ENCODE data around the gene PRSS21.

Gene PRSS21

GRCh38 chr16:2841606-2842339 is 24.7 kb downstream of the PRSS21 start:
- H3K4me2 ChIP-seq: peak overlapping the region; percentile 84
- peak overlapping the region; percentile 4 for H3K4me3 ChIP-seq
- no peak for TF ChIP-seq Cebpa-rat (IDR thresholded peaks at IDR 0.05)
- H3K9me3 ChIP-seq: no peaks in the 10 kb centered on the region
- H3K27ac ChIP-seq: peak overlapping the region; percentile 75
- peaks cover 33% of the 10 kb centered on the region for H3K4me1 ChIP-seq
- no peaks in the 10 kb centered on the region for H3K27me3 ChIP-seq
- no peaks in the 10 kb centered on the region for H4K20me1 ChIP-seq
- H3K36me3 ChIP-seq: no peaks in the 10 kb centered on the region
- peak overlapping the region; percentile 10; the same call in 1 of the 2 replicates for H3K9ac ChIP-seq

GRCh38 chr16:2842340-2843000 is 25.4 kb downstream of the PRSS21 start:
- Histone ChIP-seq H3K4me3 (peak overlapping the region; percentile 4; the same call in 1 of the 2 replicates), H3K4me1 (peaks cover 33% of the 10 kb centered on the region), H4K20me1 (no peaks in the 10 kb centered on the region), H3K4me2 (peak overlapping the region; percentile 84), H3K9me3 (no peaks in the 10 kb centered on the region), H3K27ac (peak overlapping the region; percentile 75), H3K9ac (no peak overlapping the region), H3K36me3 (no peaks in the 10 kb centered on the region), H3K27me3 (no peaks in the 10 kb centered on the region)
- TF ChIP-seq Cebpa-rat (IDR thresholded peaks at IDR 0.05): no peak

DNA sequence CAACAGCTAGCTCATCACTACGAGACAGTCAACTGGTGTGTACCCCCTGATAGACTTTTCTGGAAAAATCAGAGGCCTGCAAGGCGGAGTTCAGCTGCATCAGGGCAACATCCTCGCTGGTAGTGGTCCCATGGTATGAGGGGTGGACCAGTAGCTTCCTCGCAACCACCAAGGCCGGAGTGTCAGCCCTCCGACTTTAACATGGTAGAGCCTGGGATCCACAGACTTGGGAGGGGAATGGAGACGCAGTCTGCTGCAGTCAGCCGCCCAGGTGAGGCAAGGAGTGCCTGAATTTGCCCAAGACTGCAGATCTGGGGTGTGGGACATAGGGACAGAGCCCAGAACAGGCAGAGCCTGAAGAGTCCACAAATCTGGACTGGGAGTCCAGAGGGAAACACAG is 26.5 kb downstream of the PRSS21 start:
- peak overlapping the region; percentile 26; the same call in 1 of the 2 replicates for H3K27ac ChIP-seq
- H3K36me3 ChIP-seq: no peaks in the 10 kb centered on the region
- no peaks in the 10 kb centered on the region for H3K9me3 ChIP-seq
- H3K4me1 ChIP-seq: peaks cover 33% of the 10 kb centered on the region
- H3K27me3 ChIP-seq: no peaks in the 10 kb centered on the region
- no peak overlapping the region for H3K4me3 ChIP-seq
- H3K4me2 ChIP-seq: no peak overlapping the region
- no peak overlapping the region for H3K9ac ChIP-seq
- H4K20me1 ChIP-seq: no peaks in the 10 kb centered on the region
- no peak for TF ChIP-seq Cebpa-rat (IDR thresholded peaks at IDR 0.05)

GRCh38 chr16:2845116-2845515 is 28.1 kb downstream of the PRSS21 start:
- H3K4me2 ChIP-seq: no peak overlapping the region
- no peaks in the 10 kb centered on the region for H4K20me1 ChIP-seq

DNA sequence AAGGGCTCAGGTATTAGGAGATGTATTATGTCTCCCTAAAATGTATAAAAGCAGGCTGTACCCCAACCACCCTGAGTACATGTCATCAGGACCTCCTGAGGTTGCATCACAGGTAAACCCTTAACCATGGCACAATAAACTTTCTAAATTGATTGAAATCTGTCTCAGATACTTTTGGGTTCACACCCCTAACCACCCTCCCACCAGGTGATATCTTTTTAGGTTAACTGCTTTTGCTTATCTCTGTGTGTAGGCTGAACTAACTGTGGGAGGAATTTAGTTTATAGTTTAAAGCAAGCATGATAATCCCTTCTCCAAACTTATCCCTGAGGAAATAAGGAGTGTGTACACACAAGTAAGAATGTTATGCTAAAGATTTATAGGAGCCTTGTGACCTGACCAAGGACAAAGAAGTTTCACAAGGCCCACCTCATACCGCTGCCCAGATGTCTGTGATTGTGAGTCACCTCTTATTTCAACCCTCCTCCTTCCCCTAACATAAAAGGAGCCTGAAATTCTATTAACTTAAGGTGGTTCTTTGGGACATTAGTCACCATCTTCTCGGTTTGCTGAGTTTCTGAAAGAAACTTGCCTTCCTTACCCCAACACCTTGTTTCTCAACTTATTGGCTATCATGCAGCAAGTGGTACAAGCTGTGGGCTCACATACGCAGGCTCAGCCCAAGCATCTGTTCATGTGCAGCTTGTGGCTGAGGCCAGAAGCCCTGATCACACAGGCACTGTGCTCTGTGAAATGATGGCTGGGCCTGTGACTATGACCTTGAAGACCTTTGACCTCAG is 29.7 kb downstream of the PRSS21 start:
- Histone ChIP-seq H3K9me3 (no peaks in the 10 kb centered on the region), H3K4me3 (no peak overlapping the region), H3K27ac (no peak overlapping the region), H3K4me2 (no peak overlapping the region), H4K20me1 (no peaks in the 10 kb centered on the region), H3K9ac (no peak overlapping the region), H3K27me3 (no peaks in the 10 kb centered on the region), H3K36me3 (no peaks in the 10 kb centered on the region), H3K4me1 (peaks cover 13% of the 10 kb centered on the region)
- no peak for TF ChIP-seq Cebpa-rat (IDR thresholded peaks at IDR 0.05)

More at GRCh38 chr16:2845116-2845515, 28.1 kb downstream of the PRSS21 start:
- H3K4me1 ChIP-seq: peaks cover 29% of the 10 kb centered on the region
- H3K9me3 ChIP-seq: no peaks in the 10 kb centered on the region
- H3K36me3 ChIP-seq: no peaks in the 10 kb centered on the region
- H3K4me3 ChIP-seq: no peak overlapping the region
- no peaks in the 10 kb centered on the region for H3K27me3 ChIP-seq
- TF ChIP-seq Cebpa-rat (IDR thresholded peaks at IDR 0.05): no peak
- H3K9ac ChIP-seq: no peak overlapping the region
- no peak overlapping the region for H3K27ac ChIP-seq

DNA sequence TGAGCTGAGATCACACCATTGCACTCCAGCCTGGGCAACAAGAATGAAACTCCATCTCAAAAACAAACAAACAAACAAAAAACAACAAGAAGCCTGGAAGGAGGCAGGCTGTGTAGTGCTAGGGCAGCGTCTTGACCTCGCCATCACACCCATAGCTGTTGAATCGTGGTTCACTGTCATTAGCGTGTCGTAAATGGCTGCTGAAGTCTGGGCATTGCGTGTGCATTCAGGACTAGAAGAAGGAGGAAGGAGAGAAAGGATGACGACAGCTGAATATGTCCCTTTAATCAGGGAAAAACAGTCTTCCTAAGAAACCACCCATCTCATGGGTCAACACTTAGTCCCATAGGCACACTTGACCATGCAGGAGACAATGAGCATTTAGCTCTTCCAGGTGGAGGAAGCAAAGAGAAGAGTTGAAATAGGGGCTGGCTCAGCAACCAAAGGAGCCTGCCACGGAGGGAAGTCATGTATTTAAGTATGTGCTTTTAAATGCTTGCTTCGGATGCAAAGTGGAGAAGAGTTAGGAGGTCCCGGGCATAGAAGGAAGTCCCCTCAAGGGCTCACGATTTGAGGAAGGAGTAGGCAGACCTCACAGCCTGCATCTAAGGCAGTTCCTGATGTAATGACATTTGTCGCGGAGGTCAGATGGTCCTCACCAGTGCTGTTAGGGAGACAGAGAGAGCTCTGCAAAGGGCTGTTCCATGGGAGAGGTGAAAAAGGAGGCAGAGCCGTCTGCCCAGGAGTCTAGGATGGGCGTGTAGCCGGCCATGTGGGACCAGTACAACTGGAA is 32.1 kb downstream of the PRSS21 start:
- Histone ChIP-seq H3K36me3 (no peaks in the 10 kb centered on the region), H3K4me3 (no peak overlapping the region), H4K20me1 (no peaks in the 10 kb centered on the region), H3K9ac (no peak overlapping the region), H3K9me3 (peaks cover 13% of the 10 kb centered on the region), H3K4me1 (0 out of 2 replicates have a peak, but pooled peaks cover 4% of the 10 kb centered on the region), H3K4me2 (no peak overlapping the region), H3K27ac (no peak overlapping the region), H3K27me3 (no peaks in the 10 kb centered on the region)
- no peak for TF ChIP-seq Cebpa-rat (IDR thresholded peaks at IDR 0.05)

GRCh38 chr16:2852003-2852730 is 35.1 kb downstream of the PRSS21 start:
- Histone ChIP-seq H3K4me2 (no peak overlapping the region), H3K36me3 (no peaks in the 10 kb centered on the region), H3K27me3 (peaks cover 15% of the 10 kb centered on the region), H3K4me3 (no peak overlapping the region), H4K20me1 (no peaks in the 10 kb centered on the region), H3K9ac (no peak overlapping the region), H3K4me1 (peaks cover 5% of the 10 kb centered on the region; the same call in 1 of the 2 replicates), H3K9me3 (peaks cover 21% of the 10 kb centered on the region), H3K27ac (no peak overlapping the region)
- TF ChIP-seq Cebpa-rat (IDR thresholded peaks at IDR 0.05): no peak

DNA sequence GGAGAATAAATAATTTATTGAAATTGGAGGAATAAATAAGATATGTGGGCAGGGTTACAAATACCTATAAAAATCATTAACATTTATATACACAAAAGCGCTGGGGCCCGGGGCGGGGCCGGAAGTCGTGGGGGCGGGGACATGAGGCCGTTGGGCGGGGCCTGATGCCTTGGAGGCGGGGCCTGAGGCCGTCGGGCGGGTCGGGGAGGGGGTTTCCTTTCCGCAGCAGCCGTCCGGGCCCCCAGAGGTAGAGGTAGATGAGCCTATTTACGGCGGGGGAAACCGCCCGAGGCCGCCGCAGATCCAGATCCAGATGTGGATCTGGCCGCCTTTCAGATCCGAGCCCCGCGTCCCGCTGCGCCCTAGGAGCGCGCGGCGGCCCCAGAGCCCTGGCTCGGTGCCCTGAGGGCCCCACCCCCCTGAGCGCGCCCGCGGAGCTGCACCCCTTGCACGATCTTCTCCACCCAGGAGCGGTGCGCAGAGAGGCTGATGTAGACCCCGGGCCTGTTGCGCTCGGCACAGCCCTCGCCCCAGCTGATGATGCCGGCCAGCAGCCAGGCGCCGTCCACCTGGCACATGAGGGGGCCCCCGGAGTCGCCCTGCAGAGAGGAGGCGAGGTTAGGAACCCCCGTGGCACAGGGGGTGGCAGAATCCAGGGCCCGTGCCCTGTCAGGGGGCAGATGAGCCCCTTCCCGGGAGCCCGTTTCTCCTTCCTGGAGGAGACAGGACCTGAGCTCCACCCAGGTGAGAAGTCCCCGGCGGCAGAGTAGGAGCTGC is 35.9 kb downstream of the PRSS21 start:
- no peaks in the 10 kb centered on the region for H4K20me1 ChIP-seq
- H3K4me2 ChIP-seq: no peak overlapping the region
- peaks cover 21% of the 10 kb centered on the region for H3K9me3 ChIP-seq
- no peaks in the 10 kb centered on the region for H3K36me3 ChIP-seq
- peaks cover 13% of the 10 kb centered on the region for H3K4me1 ChIP-seq
- H3K27ac ChIP-seq: no peak overlapping the region
- no peak overlapping the region for H3K4me3 ChIP-seq
- no peak for TF ChIP-seq Cebpa-rat (IDR thresholded peaks at IDR 0.05)
- peaks cover 23% of the 10 kb centered on the region for H3K27me3 ChIP-seq
- H3K9ac ChIP-seq: no peak overlapping the region
